ENCODE measurements around the gene MRPL24.
"Not testable (repeated sequence)": the region's sequence is repeated elsewhere in the genome, so short reads cannot be mapped to it uniquely, and the experiment has no call there.

Gene MRPL24

GRCh38 chr1:156740741-156741480 is at the start of gene MRPL24:
MRPL24 (minus strand) TSS chr1:156741088; CDS start chr1:156738704, 2,384 bp downstream.
- DNase-seq = peak; percentile 100

DNA sequence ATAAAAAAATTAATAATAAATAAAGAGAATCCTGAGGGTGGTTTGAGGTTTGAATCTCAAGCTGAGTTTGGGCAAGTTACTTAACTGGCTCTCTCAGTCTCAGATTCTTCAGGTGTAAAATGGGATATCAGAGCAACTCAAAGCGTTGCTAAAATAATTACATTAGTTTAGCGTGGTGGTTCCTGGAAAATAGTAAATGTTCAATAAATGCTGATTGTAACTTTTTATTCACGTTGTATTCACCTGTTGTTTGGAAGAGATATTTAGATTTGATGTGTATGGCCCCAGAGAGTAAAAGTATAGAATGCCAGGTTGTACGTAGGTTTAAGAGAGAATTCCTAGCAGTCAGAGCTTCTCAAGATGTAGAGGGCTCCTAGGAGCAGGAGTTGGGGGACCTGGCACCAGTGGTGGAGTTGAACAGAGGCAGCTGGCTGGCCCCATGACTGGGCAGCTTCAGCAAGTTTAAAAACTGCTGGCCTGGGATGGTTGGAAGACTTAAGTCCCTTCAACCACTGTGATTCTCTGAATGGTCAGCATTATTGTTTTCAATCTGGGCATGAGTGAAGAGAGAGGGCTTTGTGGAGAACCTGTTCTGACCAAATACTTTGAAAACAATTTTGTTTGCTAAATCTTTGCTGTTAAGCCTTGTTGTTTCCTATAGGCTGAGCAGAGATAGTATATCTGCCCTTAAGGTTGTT is 48.9 kb upstream of the MRPL24 start:
- no peak for DNase-seq

DNA sequence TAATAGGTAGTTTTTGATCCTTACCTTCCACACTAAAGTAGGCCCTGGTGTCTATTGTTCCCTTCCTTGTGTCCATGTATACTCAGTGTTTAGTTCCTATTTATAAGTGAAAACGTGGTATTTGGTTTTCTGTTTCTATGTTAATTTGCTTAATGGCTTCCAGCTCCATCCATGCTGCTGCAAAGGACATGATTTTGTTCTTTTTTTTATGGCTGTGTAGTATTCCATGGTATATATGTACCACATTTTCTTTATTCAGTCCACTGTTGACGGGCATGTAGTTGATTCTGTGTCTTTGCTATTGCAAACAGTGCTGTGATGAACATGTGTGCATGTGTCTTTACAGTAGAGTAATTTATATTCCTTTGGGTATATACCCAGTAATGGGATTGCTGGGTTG is 47.2 kb upstream of the MRPL24 start:
- no peak for DNase-seq

GRCh38 chr1:156786640-156787039 is 45.8 kb upstream of the MRPL24 start:
- no peak for DNase-seq

DNA sequence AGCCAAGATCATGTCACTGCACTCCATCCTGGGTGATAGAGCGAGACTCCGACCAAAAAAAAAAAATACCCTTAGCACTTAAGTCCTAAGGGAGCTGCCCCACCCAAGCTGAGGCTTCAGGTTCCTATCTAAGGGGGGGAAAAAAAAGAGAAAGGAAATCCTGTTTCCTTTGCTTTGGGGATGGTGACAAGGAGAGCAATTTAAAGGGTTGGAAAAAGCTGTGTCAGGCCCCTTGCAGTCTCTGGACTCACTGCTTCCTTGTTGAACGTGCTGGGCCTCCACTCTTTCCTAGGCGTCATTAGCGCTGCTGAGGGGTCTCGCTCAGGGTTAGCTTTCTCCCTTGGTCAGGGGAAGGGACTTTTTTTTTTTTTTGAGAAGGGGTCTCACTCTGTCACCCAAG is 44.6 kb upstream of the MRPL24 start:
- no peak for DNase-seq

- no peak for DNase-seq
These were observed 40.8 kb upstream of the MRPL24 start for GRCh38 chr1:156781585-156782186.

DNA sequence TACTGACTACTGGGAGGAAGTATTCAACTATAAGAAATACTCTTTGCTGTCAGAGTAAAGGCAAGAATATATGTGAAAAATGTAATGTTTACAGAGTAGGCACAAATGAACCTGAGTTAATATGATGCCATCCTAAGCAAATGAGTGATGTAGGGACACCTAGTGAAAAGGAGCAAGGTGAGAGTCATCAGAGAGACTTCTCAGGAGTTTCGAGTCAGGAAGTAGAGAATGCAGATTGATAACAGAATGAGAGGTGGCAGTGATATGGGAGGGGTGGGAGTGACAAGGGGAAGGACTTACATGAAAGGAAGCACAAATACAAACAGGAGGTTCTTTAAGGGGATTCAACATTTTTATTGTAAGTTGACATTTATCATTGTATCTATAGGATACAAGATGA is 36.7 kb upstream of the MRPL24 start:
- no peak for DNase-seq

DNA sequence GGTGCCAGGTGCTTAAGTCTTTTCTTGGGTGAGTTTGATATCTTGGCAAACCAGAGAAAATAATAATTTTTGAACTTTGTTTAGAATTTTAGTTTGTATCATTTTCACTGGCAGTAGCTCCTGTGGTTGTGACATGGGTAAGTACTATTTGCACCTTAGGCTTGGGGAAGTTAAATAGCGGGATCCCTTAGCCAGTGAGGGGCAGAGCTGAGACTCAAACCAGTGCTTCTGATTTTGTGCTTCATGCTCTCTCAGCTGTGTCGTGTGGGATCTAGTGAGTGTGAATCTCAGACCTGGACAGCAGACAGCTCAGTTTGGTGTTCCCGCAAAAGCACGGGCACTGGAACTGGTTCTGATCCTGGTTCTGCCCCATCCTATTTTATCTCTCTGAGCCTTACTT is 36.1 kb upstream of the MRPL24 start:
- no peak for DNase-seq

- no peak for DNase-seq
These were observed 34.9 kb upstream of the MRPL24 start for GRCh38 chr1:156775799-156776198.

DNA sequence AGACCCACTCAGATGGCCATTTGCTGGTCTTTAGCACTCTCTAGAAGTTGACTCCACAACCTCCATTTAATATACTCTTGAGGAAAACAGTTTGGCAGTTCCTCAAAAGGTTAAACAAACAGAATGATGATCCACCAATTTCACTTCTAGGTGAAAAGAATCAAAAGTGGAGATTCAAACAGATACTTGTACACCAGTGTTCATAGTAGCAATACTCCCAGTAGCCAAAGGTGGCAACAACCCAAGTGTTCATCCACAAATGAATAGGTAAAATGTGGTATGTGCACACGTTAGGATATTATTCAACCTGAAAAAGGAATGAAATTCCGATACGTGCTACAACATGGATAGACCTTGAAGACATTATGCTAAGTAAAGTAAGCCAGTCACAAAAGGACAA is 32.7 kb upstream of the MRPL24 start:
- DNase-seq = peak in 1 of 2 experiments; percentile 4

GRCh38 chr1:156772728-156773497 is 32.0 kb upstream of the MRPL24 start:
- no peak for DNase-seq

GRCh38 chr1:156772222-156772621 is 31.3 kb upstream of the MRPL24 start:
- no peak for DNase-seq

DNA sequence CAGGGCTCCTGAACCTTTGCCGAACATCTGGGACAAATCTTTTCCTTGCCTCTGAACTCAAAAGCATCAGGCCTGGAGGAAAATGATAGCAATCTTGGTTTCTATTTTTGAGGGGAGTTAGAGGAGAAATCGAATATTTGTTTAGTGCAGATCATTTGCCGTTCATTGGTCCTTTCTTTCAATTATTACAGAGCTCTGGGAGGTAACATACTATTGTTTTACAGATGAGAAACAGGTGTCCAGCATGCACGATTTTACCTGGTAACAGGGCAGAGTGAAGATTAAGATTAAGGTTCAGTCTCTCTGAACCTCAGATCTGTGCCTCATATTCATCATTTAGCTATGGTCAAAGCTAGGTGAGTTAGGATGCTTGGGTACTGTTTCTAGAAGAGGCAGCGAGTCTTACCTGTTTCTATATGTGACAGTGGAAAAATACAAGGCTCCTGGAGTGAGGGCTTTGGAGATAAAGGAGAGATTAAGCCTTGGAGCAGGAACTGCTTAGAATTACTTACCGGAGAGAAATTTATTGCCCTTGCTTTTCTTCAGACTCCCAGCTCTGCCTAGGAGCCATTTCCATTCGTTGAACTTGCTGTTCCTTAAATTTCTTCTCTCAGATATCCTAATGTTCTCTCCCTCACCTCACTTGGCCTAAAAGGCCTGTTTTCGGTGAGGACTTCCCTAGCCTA is 27.9 kb upstream of the MRPL24 start:
- DNase-seq = no peak

DNA sequence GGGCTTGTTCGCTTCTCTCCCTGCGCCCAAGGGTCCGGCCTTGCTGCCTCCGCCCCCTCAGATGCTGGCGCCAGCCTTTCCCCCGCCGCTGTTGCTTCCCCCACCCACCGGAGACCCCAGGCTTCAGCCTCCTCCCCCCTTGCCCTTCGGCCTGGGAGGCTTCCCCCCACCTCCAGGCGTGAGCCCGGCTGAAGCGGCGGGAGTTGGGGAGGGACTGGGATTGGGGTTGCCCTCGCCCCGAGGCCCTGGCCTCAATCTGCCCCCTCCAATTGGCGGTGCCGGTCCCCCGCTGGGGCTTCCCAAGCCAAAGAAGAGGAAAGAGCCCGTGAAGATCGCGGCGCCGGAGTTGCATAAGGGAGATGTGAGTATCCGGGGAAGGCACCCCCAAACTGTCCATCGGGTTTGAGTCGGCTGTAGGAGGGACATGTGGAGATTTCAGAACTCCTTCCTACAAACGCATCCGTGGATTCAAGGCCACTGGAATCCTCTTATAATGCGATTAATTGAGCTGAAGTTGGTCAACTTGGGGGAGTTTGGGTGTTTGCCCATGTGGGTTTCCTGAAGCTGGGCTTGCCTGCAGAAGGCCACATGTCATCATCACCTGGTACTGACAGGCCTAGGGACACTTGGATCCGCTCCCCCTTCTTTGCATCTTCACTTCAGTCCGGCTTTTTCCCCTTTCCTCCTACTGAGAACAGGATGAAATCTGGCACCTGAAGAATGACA is 27.2 kb upstream of the MRPL24 start:
- DNase-seq = no peak

DNA sequence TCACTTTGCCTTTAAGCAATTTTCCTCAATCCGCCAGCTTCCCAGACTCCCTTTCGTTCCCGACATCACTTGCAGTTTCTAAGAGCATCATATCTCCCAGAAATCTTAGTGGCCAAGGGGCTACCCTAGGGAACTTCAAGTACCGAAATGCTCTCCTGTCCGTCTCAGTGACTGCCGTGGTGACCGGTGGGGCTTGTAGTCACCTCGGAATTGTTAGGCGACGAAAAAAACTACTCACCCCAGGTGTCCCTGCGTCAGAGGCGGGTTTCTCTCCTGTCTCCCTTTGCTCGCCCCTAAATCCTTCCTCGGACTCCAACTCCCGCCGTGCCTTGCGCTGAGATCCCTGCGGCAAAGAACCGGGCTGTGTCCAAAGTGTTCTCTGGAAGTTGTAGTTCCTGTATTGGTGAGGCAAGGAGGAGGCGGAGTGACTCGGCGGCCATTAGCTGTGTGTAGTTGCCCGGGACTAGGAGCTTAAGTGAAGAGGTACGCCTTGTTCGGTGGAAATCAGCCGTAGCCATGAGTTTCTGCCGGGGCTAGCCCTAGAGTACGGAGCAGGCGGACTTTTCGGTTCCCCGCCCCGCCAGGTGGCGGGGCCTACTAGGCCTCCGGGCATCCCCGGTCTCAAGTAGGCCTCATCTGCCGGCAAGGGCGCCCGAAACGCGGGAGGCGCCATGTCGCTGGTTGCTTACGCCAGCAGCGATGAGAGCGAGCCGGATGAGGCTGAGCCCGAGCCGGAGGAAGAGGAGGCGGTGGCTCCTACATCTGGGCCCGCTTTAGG is 26.4 kb upstream of the MRPL24 start, which contains the start of gene PRCC:
Gene PRCC (plus strand): TSS at position 435 of the 778 bp plus-strand sequence. CDS start 237 bp downstream, at position 672.
- DNase-seq = peak; percentile 100

DNA sequence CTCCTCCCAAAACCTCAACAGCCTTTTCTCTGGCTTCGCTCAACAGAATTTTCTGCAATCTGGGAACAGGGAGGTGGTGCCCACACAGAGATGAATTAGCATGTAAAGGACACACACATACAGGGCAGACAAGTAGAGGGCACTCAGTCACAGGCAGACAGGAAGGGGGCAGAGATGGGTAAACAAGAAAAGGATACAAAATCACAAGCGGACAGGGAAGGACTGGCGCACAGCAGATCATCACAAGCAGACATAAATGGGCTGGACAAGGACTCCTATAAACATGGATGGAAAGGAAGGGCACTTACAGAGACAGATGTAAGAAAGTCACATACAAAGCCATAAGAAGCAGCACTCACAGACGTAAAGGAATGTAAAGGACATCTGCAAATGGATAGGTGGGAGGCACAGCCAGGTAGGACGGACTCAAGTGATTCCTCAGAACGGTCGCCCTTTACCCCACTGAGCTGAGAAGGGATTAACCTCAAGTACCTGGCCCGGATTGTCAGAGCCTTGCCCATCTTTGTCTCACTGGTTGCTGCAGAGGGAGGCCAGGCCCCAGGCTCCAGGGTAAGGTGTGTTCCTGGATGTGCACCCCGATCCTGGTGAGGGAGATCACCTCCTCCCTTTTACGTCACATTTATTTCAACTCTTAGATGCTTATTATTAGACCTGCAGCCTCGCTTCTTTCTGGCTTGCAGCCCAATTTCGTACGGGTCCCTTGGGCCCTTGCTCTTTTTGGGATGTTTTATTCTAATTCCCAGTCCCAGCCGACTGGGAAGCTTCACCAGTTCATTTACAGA is 25.6 kb upstream of the MRPL24 start:
- peak in 1 of 2 experiments; percentile 63 for DNase-seq

DNA sequence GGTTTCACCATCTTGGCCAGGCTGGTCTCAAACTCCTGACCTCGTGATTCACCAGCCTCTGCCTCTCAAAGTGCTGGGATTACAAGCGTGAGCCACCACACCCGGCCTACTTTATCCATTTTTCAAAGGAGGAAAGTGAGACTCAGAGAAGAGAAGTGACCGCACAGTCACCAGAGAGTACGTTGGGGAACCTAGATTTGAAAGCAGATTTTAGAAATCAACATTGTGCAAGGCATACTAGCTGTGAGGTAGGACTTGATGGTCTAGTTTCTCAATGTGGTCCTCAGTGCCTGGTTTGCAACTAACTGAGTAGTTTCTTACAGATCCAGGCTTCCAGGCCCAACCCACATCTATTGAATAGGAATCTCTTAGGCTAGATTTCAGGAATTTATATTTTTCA is 24.8 kb upstream of the MRPL24 start:
- DNase-seq = no peak

DNA sequence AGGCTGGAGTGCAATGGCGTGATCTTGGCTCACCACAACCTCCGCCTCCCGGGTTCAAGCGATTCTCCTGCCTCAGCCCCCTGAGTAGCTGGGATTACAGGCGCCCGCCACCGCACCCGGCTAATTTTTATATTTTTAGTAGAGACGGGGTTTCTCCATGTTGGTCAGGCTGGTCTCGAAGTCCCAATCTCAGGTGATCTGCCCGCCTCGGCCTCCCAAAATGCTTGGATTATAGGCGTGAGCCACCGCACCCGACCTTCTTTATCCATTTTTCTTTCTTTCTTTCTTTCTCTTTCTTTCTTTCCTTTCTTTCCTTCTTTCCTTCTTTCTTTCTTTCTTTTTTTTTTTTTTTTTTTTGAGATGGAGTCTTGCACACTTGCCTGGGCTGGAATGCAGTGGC is 24.2 kb upstream of the MRPL24 start:
- not testable (repeated sequence) for DNase-seq

DNA sequence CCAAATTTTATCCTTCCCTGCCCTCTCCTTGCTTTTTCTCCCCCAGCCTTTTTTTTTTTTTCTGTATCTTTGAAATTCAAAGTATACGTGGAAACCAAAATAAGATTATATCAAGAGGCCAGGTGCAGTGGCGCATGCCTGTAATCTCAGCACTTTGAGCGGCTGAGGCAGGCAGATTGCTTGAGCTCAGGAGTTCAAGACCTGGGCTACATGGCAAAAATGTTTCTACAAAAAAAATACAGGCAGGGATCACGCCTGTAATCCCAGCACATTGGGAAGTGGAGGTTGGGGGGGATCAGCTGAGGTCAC is 19.9 kb upstream of the MRPL24 start:
- DNase-seq = no peak

GRCh38 chr1:156760092-156760795 is 19.4 kb upstream of the MRPL24 start:
- peak in 1 of 2 experiments; percentile 32 for DNase-seq
